HG03378 (cell line): ENCODE data around the gene MRPL52.
A peak's percentile ranks its signal among the peaks of the same experiment; 100 is the strongest.
"Not testable (repeated sequence)": the region's sequence is repeated elsewhere in the genome, so short reads cannot be mapped to it uniquely, and the experiment has no call there.

Experiments
- ATAC-seq: cut with Tn5 transposase; IDR thresholded peaks from one replicate; pipeline ENCODE4 v1.9.1; 2021; ENCODE audit warnings: mild to moderate bottlenecking, moderate library complexity; ENCODE audit not compliant: unreplicated experiment

Gene MRPL52

DNA sequence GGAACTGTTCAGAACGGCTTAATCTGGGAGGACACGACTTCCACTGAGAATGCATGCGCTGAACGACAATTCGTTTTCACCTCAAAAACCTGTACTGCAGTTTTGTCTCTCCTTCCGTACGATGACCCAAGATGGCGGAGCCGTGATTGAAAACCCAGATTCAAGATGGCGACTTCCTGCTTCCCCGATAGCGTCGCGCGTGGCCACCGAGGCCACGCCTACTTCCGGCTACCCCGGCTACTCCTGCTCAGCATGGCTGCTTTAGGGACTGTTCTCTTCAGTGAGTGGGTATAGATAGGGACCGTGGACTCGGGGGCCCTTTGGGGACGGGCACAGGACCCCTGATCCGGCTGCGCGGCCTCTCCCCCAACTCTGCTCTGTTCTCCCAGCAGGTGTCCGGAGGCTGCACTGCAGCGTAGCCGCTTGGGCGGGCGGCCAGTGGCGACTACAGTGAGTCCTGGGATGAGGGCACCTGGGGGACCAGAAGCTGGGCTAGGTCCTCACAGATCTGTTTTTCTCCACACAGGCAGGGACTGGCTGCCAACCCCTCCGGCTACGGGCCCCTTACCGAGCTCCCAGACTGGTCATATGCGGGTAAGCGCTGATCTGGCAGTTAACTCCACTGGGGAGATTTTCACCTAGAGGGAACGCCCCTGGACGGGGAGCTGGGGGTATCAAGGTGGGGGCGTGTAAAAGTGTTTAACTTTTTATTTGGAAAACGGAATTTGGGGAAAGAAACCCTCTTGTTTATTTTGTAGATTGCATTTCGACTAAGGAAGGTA is at the start of gene MRPL52:
MRPL52 (plus strand) TSS at position 227 of the 782 bp plus-strand sequence; CDS start at position 253, 26 bp downstream.
- peak; percentile 84 for ATAC-seq

DNA sequence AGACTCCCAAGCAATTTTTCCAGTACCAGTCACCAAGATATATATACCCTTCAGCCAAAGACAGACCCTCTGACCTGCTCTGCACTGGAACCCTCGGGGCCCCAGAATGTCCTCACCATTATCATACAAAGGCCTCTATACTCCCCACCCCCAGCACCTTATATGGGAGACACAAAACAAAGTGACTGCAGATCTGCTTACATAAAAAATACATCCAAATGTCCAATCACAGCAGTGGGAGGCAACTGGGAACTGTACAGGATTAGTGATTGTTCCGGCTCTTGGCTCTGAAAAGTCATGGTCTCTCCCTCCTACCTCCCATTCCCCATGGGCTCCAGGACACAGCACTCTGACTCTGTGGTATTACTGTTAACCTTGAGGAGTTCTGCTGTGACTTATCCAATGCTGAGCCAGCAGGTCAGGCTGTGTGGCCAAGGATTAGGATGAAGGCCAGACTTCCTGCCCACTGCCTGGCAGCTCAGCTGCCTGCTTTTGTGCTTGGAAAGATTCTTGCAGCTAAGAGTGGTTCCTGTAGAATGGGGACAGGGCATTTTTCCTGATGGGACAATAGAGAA is 49.5 kb upstream of the MRPL52 start:
- no peak for ATAC-seq

DNA sequence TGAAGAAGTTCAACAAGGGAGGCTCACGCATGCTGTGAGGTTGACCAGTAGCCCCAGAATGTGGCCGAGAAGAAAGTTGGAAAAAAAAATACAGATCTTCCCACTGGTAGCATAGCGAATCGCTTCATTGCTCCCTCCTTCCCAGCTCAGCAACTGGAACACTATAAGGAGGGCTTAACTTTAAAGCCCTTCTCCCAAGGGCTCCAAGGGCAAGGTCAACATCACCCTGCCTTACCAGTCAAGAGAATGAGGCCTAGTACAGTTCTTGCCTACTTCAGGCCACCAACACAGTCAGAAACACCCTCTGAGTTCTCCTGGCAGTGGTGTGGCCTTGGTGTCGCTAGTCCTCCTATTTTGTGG is 48.8 kb upstream of the MRPL52 start:
- ATAC-seq: no peak

DNA sequence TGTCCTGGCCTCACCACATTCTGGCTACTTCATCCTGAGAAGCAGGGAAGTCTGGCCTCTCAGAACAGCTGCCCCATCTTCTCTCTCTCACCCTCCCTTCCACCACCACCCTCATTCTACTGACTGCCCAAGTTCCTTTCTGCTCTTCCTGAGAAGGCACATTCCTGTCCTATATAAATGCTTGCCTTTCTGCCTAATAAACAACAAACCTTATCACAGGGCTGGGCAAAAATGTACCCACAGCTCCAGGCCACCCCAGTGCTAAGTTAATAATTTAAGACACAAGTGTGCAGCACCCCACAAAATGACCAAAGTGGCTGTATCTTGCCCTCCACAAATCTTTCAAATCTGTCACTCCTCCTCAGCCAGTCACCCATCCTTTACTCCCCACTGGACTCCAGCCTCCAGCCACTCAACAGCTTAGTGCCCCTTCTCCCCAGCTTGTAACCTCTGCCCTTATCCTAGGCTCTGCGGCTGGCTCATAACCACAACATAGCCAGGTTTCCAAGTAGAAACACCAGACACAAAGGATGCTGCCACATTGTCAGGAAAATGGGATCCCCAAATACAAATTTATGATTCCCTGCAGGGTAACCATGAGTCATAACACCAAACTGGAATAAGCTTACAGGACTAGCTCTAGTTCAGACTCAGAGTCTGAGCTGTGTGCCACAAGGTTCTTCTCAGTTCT is 48.2 kb upstream of the MRPL52 start:
- ATAC-seq: no peak

DNA sequence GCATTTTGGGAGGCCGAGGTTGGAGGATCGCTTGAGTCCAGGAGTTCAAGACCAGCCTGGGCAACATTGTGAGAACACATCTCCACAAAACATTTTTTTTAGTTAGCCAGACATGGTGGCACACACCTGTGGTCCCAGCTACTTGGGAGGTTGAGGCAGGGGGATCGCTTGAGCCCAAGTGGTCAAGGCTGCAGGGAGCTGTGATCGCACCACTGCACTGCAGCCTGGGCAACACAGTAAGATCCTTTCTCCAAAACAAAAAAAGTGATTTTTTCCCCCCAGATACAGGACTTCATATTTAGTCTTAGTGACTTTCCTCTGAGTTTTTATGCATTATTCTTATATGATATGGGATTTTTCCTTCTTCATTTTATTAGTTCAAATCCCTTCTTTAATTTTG is 43.0 kb upstream of the MRPL52 start:
- no peak for ATAC-seq

DNA sequence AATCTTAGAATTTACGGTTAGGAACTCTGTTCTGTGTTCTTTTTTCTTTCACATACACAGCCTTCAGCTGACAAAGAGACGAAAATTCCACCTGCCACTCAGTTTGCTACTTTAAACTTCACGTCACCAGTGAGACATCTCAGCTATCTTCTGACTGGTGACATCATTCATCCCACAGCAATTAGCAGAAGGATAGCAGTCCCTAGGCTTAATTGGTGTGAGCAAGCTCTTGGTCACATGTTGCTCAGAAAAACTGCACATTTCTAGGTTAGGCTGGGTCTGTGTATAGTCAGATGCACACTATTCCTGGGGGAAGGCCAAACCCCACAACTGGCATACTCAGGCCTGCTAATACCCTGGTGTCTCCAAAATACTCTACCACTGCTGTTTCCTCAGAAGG is 38.4 kb upstream of the MRPL52 start:
- no peak for ATAC-seq

DNA sequence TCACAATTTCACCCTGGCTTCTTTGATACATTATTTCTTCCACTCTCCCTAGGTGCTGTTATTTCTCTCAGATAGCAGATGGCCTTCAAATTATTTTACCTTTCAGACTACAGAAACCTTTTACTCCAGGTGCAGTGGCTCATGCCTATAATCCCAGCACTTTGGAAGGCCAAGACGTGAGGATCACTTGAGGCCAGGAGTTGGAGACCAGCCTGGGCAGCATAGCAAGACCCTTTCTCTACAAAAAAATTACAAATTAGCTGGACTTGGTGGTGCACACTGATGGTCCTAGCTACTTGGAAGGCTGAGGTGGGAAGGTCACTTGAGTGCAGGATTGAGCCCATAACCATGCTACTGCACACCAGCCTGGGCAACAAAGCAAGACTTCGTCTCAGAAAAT is 37.5 kb upstream of the MRPL52 start:
- no peak for ATAC-seq

DNA sequence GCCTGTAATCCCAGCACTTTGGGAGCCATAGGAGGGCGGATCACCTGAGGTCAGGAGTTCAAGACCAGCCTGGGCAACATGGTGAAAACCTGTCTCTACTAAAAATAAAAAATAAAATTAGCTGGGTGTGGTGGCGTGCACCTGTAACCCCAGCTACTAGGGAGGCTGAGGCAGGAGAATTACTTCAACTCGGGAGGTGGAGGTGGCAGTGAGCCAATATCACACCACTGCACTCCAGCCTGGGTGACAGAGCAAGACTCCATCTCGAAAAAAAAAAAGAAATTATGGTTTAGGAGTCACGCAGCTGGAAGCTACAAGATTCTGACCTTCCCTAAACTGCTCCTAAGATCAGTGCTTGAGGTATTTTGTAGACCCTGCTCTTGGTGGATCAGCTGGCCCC is 36.1 kb upstream of the MRPL52 start:
- not testable (repeated sequence) for ATAC-seq

DNA sequence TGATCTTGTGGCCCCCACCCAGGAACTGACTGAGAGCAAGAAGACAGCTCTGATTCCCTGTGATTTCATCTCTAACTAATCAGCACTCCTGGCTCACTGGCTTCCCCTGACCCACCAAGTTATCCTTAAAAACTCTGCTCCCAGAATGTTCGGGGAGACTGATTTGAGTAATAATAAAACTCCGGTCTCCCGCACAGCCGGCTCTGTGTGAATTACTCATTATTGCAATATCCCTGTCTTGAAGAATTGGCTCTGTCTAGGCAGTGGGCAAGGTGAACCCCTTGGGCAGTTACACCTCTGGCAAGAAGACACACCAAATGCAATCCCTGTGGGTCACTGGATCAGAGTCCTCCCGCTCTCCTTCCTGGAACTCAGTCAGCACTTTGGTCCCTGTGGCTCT is 35.7 kb upstream of the MRPL52 start:
- ATAC-seq: no peak

DNA sequence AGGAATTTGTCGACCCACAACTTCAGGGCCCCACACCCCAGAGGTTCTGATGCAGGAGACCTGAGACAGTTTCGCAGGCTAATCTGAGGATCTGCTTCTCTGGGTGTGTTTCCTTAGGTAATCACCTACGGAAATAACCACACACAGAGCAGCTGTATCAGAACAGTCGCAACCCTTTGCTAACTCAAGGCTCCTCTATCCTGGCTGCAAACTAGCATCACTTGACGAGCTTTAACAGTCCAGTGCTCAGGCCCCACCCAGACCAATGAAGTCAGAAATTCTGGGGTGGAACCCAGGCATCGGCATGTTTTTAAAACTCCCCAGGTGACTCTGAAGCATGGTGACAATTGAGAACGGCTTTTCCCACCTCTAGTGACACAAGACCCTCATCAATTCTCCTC is 35.1 kb upstream of the MRPL52 start:
- peak; percentile 57 for ATAC-seq

DNA sequence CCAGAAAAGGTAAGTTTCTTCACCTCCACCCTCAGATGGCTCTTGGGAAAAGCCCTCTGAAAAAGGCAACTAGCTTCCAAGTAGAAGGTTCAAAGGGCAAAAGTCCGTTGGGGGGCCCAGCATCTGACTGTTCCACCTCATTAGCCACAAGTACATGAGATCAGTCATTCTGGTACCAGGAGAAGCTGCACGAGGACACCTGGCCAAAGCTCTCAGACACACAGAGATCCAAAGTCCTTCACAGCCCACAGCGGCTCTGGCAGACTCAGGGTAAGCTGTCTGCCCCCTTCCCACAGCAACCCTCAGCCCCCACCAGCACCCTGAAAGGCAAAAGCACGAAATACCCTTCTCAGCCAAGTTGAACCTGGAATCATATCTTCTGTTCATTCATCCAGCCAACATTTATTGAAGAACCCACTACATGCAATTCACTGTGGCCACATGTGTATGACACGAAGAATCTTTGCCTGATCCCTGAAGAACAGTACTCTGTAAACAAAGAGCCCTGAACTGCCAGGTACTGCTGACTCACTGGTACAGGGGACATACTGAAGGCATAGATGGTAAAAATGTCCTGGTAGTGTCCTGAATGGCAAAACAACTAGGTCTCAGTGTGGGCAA is 33.5 kb upstream of the MRPL52 start:
- peak; percentile 49 for ATAC-seq

DNA sequence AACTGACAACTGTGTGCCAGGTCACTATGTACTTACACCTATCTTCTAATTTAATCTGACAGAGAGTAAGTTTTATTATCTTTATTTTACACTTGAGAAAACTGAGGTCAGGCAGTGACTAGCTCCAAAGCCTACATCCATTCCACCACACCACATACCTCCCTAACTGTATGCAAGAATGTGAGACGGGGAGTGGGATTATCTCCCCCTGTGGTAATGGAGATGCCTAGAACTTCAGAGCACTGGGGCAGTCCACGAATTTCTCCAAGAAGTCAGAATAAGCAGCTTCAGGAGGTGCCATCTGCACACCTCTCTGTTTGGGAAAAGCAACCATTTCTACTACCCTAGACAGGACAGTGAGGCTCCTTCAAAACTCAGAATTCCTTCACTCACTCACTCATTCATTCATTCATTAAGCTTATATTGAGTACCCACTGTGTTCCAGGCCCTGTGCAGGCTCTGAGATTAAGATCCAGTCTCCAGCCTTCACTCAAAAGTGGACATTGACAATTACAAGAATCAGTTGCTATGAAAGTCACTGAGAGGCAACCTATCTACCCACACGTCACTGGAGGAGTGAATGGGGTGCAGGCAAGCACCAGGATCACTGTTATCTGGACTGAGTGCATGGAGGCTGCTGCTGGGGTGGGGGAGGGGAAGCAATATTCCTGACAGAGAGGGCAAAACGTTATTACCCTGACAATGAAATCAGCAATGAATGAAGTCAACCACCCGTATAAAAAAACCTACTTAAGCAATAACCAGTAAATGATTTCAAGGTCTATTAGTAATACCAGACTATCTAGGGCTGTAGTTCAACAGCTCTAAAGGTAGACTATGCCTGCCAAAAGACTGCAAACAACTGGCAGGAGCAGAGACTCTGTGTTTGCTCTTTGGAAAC is 32.4 kb upstream of the MRPL52 start:
- no peak for ATAC-seq

DNA sequence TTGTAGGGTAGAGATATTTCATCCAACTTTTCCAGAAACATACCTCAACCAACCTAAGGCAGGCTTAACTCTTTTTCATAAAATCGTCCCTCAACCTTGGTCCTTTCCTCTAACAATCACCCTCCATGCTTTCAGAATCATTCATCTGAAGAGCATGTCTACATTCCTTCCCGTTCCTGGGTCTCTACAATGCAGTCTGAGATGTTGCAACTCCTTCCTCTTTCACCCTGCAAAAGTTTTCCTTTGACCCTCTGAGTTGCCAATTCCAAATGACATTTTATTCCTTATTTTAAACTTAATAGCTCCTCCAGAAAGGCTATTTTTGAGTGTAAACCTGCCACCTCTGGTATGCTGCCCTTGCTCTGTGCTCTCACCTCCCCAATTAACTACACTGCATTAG is 31.2 kb upstream of the MRPL52 start:
- ATAC-seq: no peak

DNA sequence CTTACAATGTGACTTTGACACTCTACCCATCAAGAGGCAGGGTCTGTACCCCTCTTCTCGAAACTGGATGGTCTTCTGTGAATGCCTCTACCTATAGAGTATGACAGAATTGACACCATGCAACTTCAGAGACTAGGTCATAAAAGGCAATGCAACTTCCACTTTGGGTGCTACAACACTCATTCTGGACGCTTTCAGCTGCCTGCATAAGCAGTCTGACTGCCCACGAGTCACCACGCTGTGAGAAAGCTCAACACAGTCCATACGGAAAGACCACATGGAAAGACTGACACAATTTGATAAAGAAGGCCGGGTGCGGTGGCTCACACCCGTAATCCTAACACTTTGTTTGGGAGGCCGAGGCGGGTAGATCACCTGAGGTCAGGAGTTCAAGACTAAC is 29.3 kb upstream of the MRPL52 start:
- no peak for ATAC-seq

DNA sequence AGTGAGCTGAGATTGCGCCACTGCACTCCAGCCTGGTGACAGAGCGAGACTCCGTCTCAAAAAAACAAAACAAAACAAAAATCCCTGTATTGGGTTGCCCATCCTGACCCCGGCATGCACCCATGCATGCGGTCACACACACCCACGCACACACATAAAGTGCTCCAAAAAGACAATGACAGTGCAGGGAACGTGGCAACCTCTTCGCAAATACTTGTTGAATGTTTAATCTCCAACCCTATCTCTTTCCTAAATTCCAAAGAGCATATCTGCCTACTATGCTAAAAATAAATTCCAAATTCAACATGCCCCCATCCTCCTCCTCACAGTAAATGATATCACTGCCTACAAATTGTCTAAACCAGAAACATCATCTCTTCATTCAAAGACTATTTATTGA is 28.0 kb upstream of the MRPL52 start:
- no peak for ATAC-seq

DNA sequence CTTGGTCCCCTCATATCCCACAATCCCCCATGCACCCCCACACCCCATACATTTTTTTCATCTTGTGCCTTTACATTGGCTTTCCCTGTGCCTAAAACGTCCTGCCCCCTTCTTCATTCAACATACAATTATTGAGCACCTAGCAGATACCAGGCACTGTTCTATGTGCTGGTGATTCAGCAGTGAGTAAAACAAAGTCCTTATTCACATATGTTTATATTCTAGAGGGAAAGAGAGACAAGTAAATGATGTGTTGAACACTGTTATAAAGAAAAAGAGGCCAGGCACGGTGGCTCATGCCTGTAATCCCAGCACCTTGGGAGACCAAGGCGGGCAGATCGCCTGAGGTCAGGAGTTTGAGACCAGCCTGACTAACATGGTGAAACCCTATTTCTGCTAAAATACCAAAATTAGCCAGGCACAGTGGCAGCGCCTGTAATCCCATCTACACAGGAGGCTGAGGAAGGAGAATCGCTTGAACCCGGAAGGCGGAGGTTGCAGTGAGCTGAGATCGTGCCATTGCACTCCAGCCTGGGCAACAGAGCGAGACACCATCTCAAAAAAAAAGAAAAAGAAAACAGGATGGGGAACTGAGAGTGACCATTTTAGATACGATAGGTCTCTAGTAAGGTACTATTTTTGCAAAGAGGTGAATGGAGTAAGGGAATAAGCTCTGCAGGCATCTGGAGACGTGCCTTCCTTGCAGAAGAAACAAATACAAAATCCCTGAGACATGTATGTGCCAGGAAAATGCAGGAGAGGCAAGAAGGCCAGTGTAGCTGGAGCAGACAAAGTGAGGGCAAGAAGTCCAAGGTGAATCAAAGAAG is 26.6 kb upstream of the MRPL52 start:
- ATAC-seq: no peak

DNA sequence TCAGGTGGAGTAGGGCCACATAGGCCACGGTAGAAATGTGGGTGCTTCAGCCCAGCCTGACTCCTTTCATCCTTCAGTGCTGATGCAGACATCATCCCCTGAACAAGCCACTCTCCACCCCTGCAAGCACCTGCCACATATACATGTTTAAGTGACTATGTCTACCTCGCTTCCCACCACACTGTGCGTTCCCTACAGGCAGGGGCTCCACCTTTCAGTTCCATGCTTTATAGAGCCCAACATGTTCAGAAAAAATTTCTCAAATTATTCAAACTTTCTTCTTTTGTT is 26.1 kb upstream of the MRPL52 start:
- no peak for ATAC-seq

DNA sequence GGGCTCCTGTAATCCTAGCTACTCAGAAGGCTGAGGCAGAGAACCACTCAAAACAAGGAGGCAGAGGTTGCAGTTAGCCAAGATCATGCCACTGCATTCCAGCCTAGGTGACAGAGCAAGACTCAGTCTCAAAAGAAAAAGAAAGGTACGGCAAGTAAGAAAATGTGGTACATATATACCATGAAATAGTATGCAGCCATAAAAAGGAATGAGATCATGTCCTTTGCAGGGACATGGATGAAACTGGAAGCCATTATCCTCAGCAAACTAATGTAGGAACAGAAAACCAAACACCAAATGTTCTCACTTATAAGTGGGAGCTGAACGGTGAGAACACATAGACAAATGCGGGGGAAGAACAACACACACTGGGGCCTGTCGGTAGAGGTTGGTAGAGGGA is 24.5 kb upstream of the MRPL52 start:
- ATAC-seq: not testable (repeated sequence)

DNA sequence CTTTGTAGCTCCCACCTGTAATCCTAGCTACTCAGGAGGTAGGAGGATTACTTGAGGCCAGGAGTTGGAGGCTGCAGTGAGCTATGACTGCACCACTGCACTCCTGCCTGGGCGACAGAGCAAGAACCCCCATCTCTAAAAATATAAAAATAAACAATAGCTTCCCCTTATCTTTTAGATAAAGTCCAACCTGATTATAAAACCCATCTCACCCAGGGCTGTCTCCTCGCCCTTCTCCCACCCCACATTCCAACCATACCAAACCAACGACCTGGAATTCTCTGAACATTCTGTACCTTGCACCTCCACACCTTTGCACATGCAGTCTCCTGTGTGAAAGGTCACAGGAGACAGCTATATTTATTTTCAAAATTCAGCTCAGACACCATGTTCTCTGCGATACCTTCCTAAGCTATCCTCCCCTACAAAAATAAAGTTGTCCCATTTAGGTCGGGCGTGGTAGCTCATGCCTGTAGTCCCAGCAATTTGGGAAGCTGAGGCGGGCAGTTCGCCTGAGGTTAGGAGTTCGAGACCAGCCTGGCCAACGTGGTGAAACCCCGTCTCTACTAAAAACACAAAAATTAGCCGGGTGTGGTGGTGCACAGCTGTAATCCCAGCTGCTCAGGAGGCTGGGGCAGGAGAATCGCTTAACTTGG is 22.1 kb upstream of the MRPL52 start:
- ATAC-seq: no peak
